Naive thymus-derived CD8-positive, alpha-beta T cell (primary cell): ENCODE data around the gene CEND1. TPM values are rescaled to one million over a fixed set of nuclear protein-coding genes. Genes with fewer than 3 reads are reported as not detected.
A peak's percentile ranks its signal among the peaks of the same experiment; 100 is the strongest.

Source experiments
- ATAC-seq, 2 donors: fragments of 150-1000 bp; cut with Tn5 transposase in 1 of 2; sonication (Bioruptor Pico), chemical (Tn5 transposase) in 1 of 2; 1 replicate in 1 of 2; 2 replicates in 1 of 2; pipeline ENCODE4 v1.10.0; 2021; ENCODE audit warnings: mild to moderate bottlenecking in 2 of 2, moderate library complexity in 2 of 2
- POLR2A ChIA-PET: fragments of 350-600 bp; sonication (Branson Sonifier 250); formaldehyde crosslinking; loops from one replicate; lab custom pipeline; 2021; ENCODE audit warnings: antibody characterized with exemption; lab: Charles Lee
- DNase-seq, 10 donors: peaks; one replicate each; pipeline versions ENCODE4 v3.0.0 to v3.0.0-alpha.2; 2020 to 2022
- H3K27ac Mint-ChIP-seq, 10 donors: one replicate each; pipeline ENCODE4 v1.8.0; 2020 to 2022; ENCODE audit warnings: mild to moderate bottlenecking in 10 of 10, mixed read lengths in 10 of 10, moderate library complexity in 4 of 10, inconsistent platforms in 1 of 10
- H3K27me3 Mint-ChIP-seq, 5 donors: one replicate each; pipeline ENCODE4 v1.8.0; 2021 to 2022; ENCODE audit warnings: mixed read lengths in 5 of 5
- H3K36me3 Mint-ChIP-seq, 3 donors: one replicate each; pipeline ENCODE4 v1.8.0; 2020 to 2022; ENCODE audit warnings: mixed read lengths in 3 of 3, mild to moderate bottlenecking in 2 of 3, inconsistent platforms in 1 of 3
- H3K4me1 Mint-ChIP-seq, 4 donors: one replicate each; pipeline ENCODE4 v1.8.0; 2021 to 2022; ENCODE audit warnings: mixed read lengths in 4 of 4
- H3K4me3 Mint-ChIP-seq, 10 donors: one replicate each; pipeline ENCODE4 v1.8.0; 2020 to 2022; ENCODE audit warnings: mild to moderate bottlenecking in 10 of 10, mixed read lengths in 10 of 10, moderate library complexity in 6 of 10, inconsistent platforms in 1 of 10
- H3K9me3 Mint-ChIP-seq, 9 donors: one replicate each; pipeline ENCODE4 v1.8.0; 2020 to 2022; ENCODE audit warnings: mixed read lengths in 9 of 9, mild to moderate bottlenecking in 3 of 9, inconsistent platforms in 1 of 9, moderate library complexity in 1 of 9
- polyA plus RNA-seq, 3 donors: library from polyadenylated mRNA; unstranded; fragments of 300-500 nt; fragmentation: Illumina TruSeq; gene quantifications; one replicate each; pipeline ENCODE4 v1.2.3, GENCODE V29; 2021
- total RNA-seq, 8 experiments: library from RNA in 2 of 8; stranded (reverse) in 2 of 8; gene quantifications; one replicate each; pipeline ENCODE4 v1.2.3 and lab custom pipeline; 2021 to 2026

The CEND1 gene
- total and polyA plus RNA-seq, 5 experiments from 2014 or later: not detected

DNA sequence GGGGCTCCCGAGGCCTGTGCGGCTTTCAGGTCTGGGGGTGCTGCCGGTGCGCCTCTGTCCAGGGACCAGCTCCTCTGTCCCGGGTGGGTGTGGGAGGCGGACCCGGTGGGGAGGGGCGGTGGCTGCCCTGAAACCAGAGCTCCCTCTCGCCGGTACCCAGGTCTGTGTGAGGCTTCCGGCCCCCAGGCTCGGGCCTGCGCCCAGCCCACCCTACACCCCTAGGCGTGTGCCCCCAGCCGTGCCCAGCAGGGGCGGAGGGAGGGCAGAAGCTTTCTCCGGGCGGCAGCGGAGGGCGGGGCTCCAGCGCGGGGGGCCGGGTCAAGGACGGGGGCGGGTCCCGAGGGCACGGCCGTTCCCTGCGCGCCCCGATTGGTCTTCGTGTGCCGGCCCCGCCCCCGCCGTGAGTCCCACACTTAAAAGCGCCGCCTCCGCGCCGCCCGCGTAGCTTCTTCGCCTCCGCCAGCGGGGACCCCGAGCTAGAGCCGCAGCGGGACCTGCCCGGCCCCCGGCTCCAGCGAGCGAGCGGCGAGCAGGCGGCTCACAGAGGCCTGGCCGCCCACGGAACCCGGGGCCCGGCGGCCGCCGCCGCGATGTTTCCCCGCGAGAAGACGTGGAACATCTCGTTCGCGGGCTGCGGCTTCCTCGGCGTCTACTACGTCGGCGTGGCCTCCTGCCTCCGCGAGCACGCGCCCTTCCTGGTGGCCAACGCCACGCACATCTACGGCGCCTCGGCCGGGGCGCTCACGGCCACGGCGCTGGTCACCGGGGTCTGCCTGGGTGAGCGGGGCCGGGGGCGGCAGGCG, 29.4 kb upstream of the CEND1 start:
- POLR2A ChIA-PET: interaction anchor here (0.6 to 6.0 kb wide), 25 partner anchors 8 to 612 kb away, joined by 3 to 127 read pairs (median 5); partner anchors contain the start of genes BET1L, CD151, CHID1 and CRACR2B
- H3K9me3 Mint-ChIP-seq: no peaks in the 10 kb centered on the region
- H3K27me3 Mint-ChIP-seq: peaks cover 0 to 2% (median 0%) of the 10 kb centered on the region in 5 donors
- DNase-seq: peak; percentile 87 to 98 (median 93)
- H3K4me3 Mint-ChIP-seq: peak overlapping the region; percentile 77 to 92 (median 86)
- peaks cover 4 to 20% (median 20%) of the 10 kb centered on the region in 4 donors for H3K4me1 Mint-ChIP-seq
- H3K36me3 Mint-ChIP-seq: peaks cover 0 to 23% (median 4%) of the 10 kb centered on the region in 3 donors
- peak overlapping the region in 9 of 10 donors; percentile 57 to 95 (median 89) for H3K27ac Mint-ChIP-seq
- ATAC-seq: peak; percentile 71 to 72

DNA sequence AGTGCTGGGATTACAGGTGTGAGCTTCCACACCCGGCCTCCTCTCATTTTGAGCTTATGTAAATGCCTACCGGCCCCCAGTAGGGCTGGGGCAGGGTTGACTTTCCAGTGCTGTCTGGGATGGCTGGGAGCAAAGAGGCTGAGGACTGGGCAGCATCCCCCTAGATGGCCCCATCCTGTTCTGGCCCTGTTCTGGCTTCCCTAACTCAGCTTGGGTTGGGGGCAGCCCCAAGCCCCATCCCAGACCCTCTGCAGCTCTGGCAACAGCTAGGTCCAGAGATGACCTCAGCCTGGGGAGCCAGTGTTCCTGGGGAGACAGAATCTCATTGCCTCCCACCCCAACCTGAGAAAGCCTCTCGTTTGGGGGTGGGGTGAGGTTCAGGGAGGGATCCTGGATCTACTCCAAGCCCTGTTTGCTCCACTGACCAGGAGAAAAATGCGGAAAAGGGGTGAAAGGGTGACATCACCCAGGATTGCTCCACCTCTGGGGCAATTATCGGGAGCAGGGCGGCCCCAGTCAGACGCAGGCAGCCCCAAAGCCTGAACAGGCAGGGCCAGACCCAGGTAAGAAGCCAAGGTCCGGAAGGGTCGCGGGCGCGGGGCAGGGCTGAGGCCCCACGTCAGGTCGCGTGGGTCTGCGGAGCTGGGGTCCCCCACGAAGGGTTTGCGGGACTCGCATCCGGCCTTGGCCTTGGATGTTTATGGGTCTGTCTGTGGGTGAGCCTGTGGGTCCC, 28.7 kb upstream of the CEND1 start, which contains the start of gene PNPLA2:
TSS of gene PNPLA2 (plus strand) at position 519 of the 733 bp plus-strand sequence. CDS start 805 bp downstream, outside the sequence.
- POLR2A ChIA-PET: interaction anchor here (0.8 to 6.0 kb wide), 20 partner anchors 7 to 611 kb away, joined by 3 to 127 read pairs (median 6); partner anchors contain the start of genes BET1L, CD151, CHID1 and CRACR2B
- Mint-ChIP-seq H3K36me3 (peaks cover 0 to 21% (median 4%) of the 10 kb centered on the region in 3 donors), H3K4me3 (peak within 1 kb of the TSS; percentile 78 to 92 (median 86)), H3K4me1 (peaks cover 6 to 22% (median 20%) of the 10 kb centered on the region in 4 donors), H3K27me3 (peaks cover 0 to 2% (median 0%) of the 10 kb centered on the region in 5 donors), H3K27ac (peak within 1 kb of the TSS; percentile 57 to 95 (median 89)), H3K9me3 (no peaks in the 10 kb centered on the region)
- DNase-seq: no peak
- no peak for ATAC-seq

DNA sequence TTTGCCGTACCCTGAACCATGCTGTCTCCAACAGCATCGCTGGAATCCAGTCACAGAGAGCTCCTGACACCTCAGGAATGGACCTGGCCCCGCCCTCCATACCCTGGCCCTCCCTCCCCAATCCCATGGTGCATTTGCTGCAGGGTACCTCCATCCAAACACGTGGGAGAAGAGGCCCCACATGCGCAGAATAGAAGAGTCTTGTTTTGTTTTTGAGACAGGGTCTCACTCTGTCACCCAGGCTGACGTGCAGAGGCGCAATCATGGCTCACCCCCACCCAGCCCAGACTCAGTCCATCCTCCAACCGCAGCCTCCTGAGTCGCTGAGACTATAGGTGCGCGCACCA, 26.5 kb upstream of the CEND1 start:
- Mint-ChIP-seq H3K4me1 (peaks cover 4 to 28% (median 22%) of the 10 kb centered on the region in 4 donors), H3K27ac (peak overlapping the region in 1 of 10 donors; percentile 33), H3K4me3 (peak overlapping the region in 2 of 10 donors; percentile 19 to 62), H3K27me3 (no peaks in the 10 kb centered on the region), H3K9me3 (no peaks in the 10 kb centered on the region), H3K36me3 (peaks cover 0 to 22% (median 2%) of the 10 kb centered on the region in 3 donors)
- DNase-seq: no peak
- POLR2A ChIA-PET: interaction anchor here (0.6 to 5.7 kb wide), 4 partner anchors 12 to 310 kb away, joined by 3 to 67 read pairs (median 4); partner anchors contain the start of genes PIDD1 and RNH1
- no peak for ATAC-seq

DNA sequence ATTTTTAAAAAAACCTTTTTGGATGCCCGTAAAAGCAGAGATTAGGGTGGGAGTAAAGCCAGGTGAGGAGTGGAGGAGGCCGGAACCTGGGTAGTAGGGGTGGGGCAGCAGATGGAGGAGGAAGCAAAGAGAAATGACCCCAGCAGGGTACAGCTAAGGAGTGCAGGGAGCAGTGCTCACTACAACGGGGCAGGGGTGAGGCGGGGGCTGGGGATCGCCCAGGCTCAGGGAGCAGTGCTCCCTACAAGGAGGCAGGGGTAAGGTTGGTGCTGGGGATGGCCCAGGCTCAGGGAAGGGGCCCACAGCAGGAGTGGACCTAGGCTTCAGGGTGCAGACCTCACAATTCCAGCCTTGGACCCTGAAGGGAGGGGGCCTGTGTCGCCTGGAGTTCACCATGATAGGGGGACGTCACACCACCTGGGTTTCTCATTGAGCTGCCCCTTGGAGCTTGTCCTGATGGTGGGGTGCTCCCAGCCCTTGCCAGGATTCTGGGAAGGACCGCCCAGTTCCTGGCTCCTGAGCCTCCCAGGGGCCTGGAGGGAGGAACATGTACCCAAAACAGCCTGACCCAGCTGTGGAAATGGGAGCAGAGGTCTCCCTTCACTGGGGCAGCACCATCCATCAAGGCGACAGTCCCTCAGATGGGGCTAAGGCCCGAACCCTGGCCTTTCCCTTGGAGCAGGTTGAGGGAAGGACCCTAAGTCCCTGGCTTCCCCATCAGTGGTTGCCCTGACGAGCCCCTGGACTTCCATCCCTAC, 26.0 kb upstream of the CEND1 start:
- H3K9me3 Mint-ChIP-seq: no peaks in the 10 kb centered on the region
- peak overlapping the region in 2 of 10 donors; percentile 19 to 62 for H3K4me3 Mint-ChIP-seq
- POLR2A ChIA-PET: interaction anchor here (0.6 to 5.7 kb wide), 3 partner anchors 11 to 37 kb away, joined by 3 to 67 read pairs (median 5); partner anchors contain the start of gene PIDD1
- ATAC-seq: no peak
- peaks cover 2 to 29% (median 22%) of the 10 kb centered on the region in 4 donors for H3K4me1 Mint-ChIP-seq
- no peak overlapping the region for H3K27ac Mint-ChIP-seq
- no peak for DNase-seq
- H3K27me3 Mint-ChIP-seq: no peaks in the 10 kb centered on the region
- peaks cover 0 to 25% (median 2%) of the 10 kb centered on the region in 3 donors for H3K36me3 Mint-ChIP-seq

DNA sequence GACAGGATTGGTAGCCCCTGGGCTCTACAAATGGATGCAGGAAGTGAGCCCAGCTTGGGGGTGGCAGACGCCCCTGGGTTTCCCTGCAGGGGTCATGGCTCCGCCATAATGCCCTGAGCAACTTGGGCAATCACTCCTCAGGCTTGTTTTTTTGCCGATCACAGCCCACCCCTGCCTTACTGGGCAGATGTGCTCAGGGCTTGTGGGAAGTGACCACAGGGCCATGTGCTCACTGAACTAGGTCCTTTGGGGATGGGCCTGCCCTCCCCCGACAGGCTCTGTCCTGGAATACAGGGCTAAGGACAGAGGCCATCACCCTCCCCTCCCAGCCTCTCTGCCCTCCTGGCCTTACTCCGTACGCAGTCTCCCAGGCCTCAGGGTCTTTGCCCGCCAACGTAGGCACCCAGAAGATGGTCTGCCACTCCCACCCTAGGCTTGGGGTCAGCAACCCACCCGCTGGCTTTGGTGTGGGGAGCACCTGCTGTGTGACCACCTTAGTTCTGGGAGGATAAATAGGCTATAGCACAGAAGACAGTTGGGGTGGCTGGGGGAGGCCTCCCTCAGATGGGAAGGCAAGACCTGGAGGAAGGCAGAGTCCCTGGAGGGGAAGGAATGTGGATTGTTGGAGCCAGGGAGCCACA, 23.7 kb upstream of the CEND1 start:
- ATAC-seq (no peak), DNase-seq (no peak)
- POLR2A ChIA-PET: interaction anchor here (0.6 to 1.5 kb wide), 4 partner anchors 15 to 124 kb away, joined by 3 to 7 read pairs (median 3); no protein-coding TSS in a partner anchor
- Mint-ChIP-seq H3K36me3 (peaks cover 0 to 27% (median 2%) of the 10 kb centered on the region in 3 donors), H3K27me3 (no peaks in the 10 kb centered on the region), H3K4me1 (peaks cover 7 to 33% (median 29%) of the 10 kb centered on the region in 4 donors), H3K9me3 (no peaks in the 10 kb centered on the region), H3K4me3 (peak overlapping the region in 1 of 10 donors; percentile 61), H3K27ac (peak overlapping the region in 4 of 10 donors; percentile 34 to 64 (median 53))

DNA sequence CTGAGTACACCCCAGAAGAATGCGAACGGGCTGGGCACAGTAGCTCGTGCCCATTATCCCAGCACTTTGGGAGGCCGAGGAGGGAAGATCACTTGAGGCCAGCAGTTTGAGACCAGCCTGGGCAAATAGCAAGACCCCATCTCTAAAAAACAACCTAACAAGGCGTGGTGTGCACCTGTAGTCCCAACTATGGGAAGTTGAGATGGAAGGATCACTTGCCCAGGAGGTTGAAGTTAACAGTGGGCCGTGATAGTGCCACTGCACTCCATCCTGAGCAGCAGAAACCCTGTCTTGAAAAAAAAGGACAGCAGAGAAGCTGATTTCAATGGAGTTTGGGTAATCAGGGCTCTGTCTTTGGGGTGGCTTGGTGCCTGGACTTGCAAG, 23.2 kb upstream of the CEND1 start:
- no peaks in the 10 kb centered on the region for H3K27me3 Mint-ChIP-seq
- peak overlapping the region in 3 of 10 donors; percentile 11 to 80 (median 19) for H3K27ac Mint-ChIP-seq
- H3K4me1 Mint-ChIP-seq: peaks cover 7 to 36% (median 30%) of the 10 kb centered on the region in 4 donors
- peak overlapping the region in 1 of 10 donors; percentile 26 for H3K4me3 Mint-ChIP-seq
- peaks cover 0 to 27% (median 2%) of the 10 kb centered on the region in 3 donors for H3K36me3 Mint-ChIP-seq
- DNase-seq: no peak
- no peaks in the 10 kb centered on the region for H3K9me3 Mint-ChIP-seq
- ATAC-seq: no peak
- POLR2A ChIA-PET: interaction anchor here (0.6 to 1.5 kb wide), 3 partner anchors 16 to 118 kb away, joined by 3 to 7 read pairs (median 3); no protein-coding TSS in a partner anchor

DNA sequence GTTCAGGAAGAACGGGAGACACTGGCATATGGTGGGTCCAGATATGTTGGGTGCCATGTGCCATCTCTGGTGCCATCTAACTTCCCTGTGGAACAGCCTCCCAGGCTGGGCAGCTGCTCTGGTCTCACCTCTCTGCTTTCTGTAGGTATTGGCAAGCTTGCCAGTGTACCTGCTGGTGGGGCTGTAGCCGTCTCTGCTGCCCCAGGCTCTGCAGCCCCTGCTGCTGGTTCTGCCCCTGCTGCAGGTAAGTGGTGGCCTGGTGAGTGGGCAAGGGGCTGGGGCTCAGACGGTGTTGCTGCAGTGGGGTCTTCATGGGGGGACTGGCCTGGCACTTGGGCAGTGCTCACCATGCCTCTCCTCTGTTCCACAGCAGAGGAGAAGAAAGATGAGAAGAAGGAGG, 22.5 kb upstream of the CEND1 start:
- no peak for ATAC-seq
- H3K4me1 Mint-ChIP-seq: peaks cover 10 to 41% (median 35%) of the 10 kb centered on the region in 4 donors
- H3K27me3 Mint-ChIP-seq: no peaks in the 10 kb centered on the region
- peak overlapping the region in 8 of 10 donors; percentile 8 to 80 (median 45) for H3K27ac Mint-ChIP-seq
- POLR2A ChIA-PET: interaction anchor here (1.4 to 1.5 kb wide), 3 partner anchors 16 to 28 kb away, joined by 3 to 7 read pairs (median 4); no protein-coding TSS in a partner anchor
- H3K36me3 Mint-ChIP-seq: peaks cover 0 to 27% (median 2%) of the 10 kb centered on the region in 3 donors
- no peak for DNase-seq
- peak overlapping the region in 6 of 10 donors; percentile 18 to 98 (median 36) for H3K4me3 Mint-ChIP-seq
- H3K9me3 Mint-ChIP-seq: no peaks in the 10 kb centered on the region

DNA sequence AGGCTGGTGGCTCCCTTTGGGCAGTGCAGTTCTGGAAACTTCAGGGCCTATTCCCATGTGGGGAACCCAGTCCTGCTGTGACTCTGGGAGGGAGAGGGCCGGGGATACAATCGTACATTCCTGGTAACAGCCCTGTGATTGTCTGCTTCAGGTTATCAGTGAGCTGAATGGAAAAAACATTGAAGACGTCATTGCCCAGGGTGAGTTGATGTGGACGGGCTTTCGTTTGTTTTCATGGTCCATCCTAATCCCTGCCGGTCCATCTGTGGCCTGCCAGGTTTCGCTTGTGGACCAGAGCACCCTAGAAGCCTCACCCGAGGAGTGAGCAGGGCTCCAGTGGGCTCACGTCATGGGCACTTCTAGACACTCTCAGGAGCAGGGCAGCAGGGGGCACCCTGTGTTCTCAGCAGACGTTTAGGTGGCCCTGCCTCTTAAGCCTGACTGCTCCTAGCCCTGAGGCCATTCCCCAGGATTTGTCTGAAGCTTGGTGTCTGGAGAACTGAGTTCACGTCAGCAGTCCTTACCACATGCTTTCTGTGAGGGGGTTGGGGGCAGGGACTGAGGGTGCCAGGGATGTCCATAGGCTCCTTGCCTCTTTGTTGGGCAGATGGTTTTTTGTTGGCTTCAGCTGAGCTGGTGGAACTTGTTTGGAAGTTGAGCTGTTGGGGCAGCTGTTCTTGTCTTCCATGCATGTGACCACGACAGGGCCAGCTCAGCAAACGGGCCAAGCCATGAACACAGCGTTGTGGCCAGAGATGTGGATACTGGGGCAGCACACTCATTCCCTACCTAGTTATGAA, 21.8 kb upstream of the CEND1 start:
- DNase-seq (no peak), ATAC-seq (no peak)
- Mint-ChIP-seq H3K27me3 (no peaks in the 10 kb centered on the region), H3K4me1 (peaks cover 10 to 41% (median 35%) of the 10 kb centered on the region in 4 donors), H3K9me3 (no peaks in the 10 kb centered on the region), H3K4me3 (peak overlapping the region; percentile 79 to 98 (median 86)), H3K36me3 (peaks cover 0 to 27% (median 2%) of the 10 kb centered on the region in 3 donors), H3K27ac (peak overlapping the region in 9 of 10 donors; percentile 31 to 95 (median 86))
- POLR2A ChIA-PET: interaction anchor here (0.6 to 1.9 kb wide), 3 partner anchors 9 to 68 kb away, joined by 4 to 34 read pairs (median 4); partner anchors contain the start of gene PNPLA2

DNA sequence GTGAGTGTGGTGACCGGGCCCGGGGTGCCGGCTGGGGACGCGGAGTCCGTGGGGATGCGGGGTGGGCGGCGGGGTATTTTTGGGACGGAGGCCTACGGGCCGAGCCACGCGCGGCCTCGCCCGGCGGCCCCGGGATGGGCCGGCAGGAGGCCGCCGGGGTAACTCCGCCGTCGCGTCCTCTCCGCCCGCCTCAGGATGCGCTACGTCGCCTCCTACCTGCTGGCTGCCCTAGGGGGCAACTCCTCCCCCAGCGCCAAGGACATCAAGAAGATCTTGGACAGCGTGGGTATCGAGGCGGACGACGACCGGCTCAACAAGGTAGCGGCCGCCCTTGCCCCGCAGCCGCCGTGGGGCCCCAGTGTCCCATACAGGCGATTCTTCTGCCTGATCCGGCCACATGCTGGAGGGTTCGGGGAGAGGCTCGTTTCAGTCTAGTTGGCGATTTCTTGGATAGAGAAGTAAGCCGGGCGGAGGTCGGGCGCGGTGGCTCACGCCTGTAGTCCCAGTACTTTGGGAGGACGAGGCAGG, 20.2 kb upstream of the CEND1 start:
- POLR2A ChIA-PET: interaction anchor here (0.8 to 2.3 kb wide), 18 partner anchors 9 to 303 kb away, joined by 3 to 80 read pairs (median 4); partner anchors contain the start of genes CD151, GATD1, PHRF1 and PNPLA2
- Mint-ChIP-seq H3K27ac (peak overlapping the region; percentile 43 to 99 (median 99)), H3K4me1 (peaks cover 10 to 45% (median 38%) of the 10 kb centered on the region in 4 donors)

More for the DNA sequence above, 20.2 kb upstream of the CEND1 start:
- DNase-seq: no peak
- peak overlapping the region; percentile 88 to 98 (median 92) for H3K4me3 Mint-ChIP-seq
- peak; percentile 19 to 24 for ATAC-seq
- no peaks in the 10 kb centered on the region for H3K9me3 Mint-ChIP-seq
- peaks cover 0 to 27% (median 2%) of the 10 kb centered on the region in 3 donors for H3K36me3 Mint-ChIP-seq
- no peaks in the 10 kb centered on the region for H3K27me3 Mint-ChIP-seq
